ENCODE data around the gene SH3RF3. TPM values are rescaled to one million over a fixed set of nuclear protein-coding genes. Genes with fewer than 3 reads are reported as not detected.

Gene SH3RF3
- polyA plus RNA-seq, 1 of the 3 experiments (the other 2 are of a cell fraction) = 1.9 TPM

GRCh38 chr2:109457794-109458193 lies 328.8 kb downstream of the SH3RF3 start:
- H3K4me2 ChIP-seq = no peak overlapping the region
- 78% methylated on average over 7 of the region's 7 CpGs for WGBS (ENCODE audit: low lambda C conversion rate)
- no peaks in the 10 kb centered on the region for H4K20me1 ChIP-seq (ENCODE audit: insufficient read depth)
- no peak overlapping the region for H3K27ac ChIP-seq (ENCODE audit: low read depth in 2 of 2, low read length in 1 of 2)
- no peaks in the 10 kb centered on the region for H3K9me3 ChIP-seq
- DNase-seq = no peak
- peaks cover 4 to 9% of the 10 kb centered on the region in 2 experiments for H3K36me3 ChIP-seq (replicated peaks in 1 of 2; ENCODE audit: control insufficient read depth in 1 of 2, insufficient read depth in 2 of 2, low read length in 1 of 2)
- H2AFZ ChIP-seq (ENCODE audit: low read depth) = no peak overlapping the region
- H3K9ac ChIP-seq = no peak overlapping the region
- H3K4me3 ChIP-seq (ENCODE audit: low read depth in 2 of 2, low read length in 1 of 2) = no peak overlapping the region
- no peaks in the 10 kb centered on the region for H3F3A ChIP-seq (replicated peaks; ENCODE audit: insufficient read depth)
- TF ChIP-seq CTCF (IDR thresholded peaks at IDR 0.05) = peak; percentile 12; the same call in 1 of the 2 replicates
- TF ChIP-seq SIN3A (IDR thresholded peaks at IDR 0.05; ENCODE audit: borderline replicate concordance, low read depth, low read length) = no peak
- TF ChIP-seq FOXJ3 (CRISPR knock-in tag; IDR thresholded peaks at IDR 0.05) = no peak
- no peak for TF ChIP-seq SMC3 (IDR thresholded peaks at IDR 0.05; ENCODE audit: low read depth, low read length)
- TF ChIP-seq JUND (IDR thresholded peaks at IDR 0.05) = no peak
- TF ChIP-seq CHD2 (IDR thresholded peaks at IDR 0.05; ENCODE audit: low read length, partially characterized antibody) = no peak
- H3K79me2 ChIP-seq (ENCODE audit: insufficient read depth) = no peaks in the 10 kb centered on the region
- peaks cover 0 to 3% of the 10 kb centered on the region in 2 experiments; a peak in 1 of 4 replicates for H3K4me1 ChIP-seq (ENCODE audit: control insufficient read depth in 1 of 2, insufficient read depth in 2 of 2, low read depth in 1 of 2, low read length in 1 of 2)
- no peaks in the 10 kb centered on the region for H3K9me2 ChIP-seq
- ChIA-PET CTCF (interaction anchor here (0.6 kb wide), 1 partner anchor 22 kb away, joined by 3 read pairs; no protein-coding TSS in a partner anchor), POLR2A (no interaction called here)
- H3K27me3 ChIP-seq (ENCODE audit: insufficient read depth) = no peaks in the 10 kb centered on the region

- H4K20me1 ChIP-seq (ENCODE audit: insufficient read depth) = no peaks in the 10 kb centered on the region
- TF ChIP-seq TCF12 (IDR thresholded peaks at IDR 0.05) (no peak), EP300 (IDR thresholded peaks at IDR 0.05; ENCODE audit: borderline replicate concordance in 1 of 2, low read depth in 1 of 2, low read length in 1 of 2) (no peak), TEAD4 (IDR thresholded peaks at IDR 0.05; ENCODE audit: borderline replicate concordance, insufficient read depth) (no peak)
- H3K79me2 ChIP-seq (ENCODE audit: insufficient read depth) = no peaks in the 10 kb centered on the region
- no peaks in the 10 kb centered on the region for H3K9me2 ChIP-seq
- DNase-seq = no peak
- peaks cover 4 to 10% of the 10 kb centered on the region in 2 experiments for H3K36me3 ChIP-seq (replicated peaks in 1 of 2; ENCODE audit: control insufficient read depth in 1 of 2, insufficient read depth in 2 of 2, low read length in 1 of 2)
- no peaks in the 10 kb centered on the region for H3K9me3 ChIP-seq
- H3K9ac ChIP-seq = no peak overlapping the region
- POLR2A ChIA-PET = no interaction called here
- no CpG with 5 or more reads among the region's 1 CpG for WGBS (ENCODE audit: low lambda C conversion rate)
- no peak overlapping the region for H3K4me2 ChIP-seq
- H3K4me1 ChIP-seq (ENCODE audit: control insufficient read depth in 1 of 2, insufficient read depth in 2 of 2, low read depth in 1 of 2, low read length in 1 of 2) = peaks cover 0 to 3% of the 10 kb centered on the region in 2 experiments; a peak in 1 of 4 replicates
- no peak overlapping the region for H3K4me3 ChIP-seq (ENCODE audit: low read depth in 2 of 2, low read length in 1 of 2)
- H3F3A ChIP-seq (replicated peaks; ENCODE audit: insufficient read depth) = no peaks in the 10 kb centered on the region
- H3K27ac ChIP-seq (ENCODE audit: low read depth in 2 of 2, low read length in 1 of 2) = no peak overlapping the region; a peak in 1 of 4 replicates
- CTCF ChIA-PET = no interaction called here
- H2AFZ ChIP-seq (ENCODE audit: low read depth) = no peak overlapping the region
- no peaks in the 10 kb centered on the region for H3K27me3 ChIP-seq (ENCODE audit: insufficient read depth)
Observed at GRCh38 chr2:109458512-109458911, 329.5 kb downstream of the SH3RF3 start.

DNA sequence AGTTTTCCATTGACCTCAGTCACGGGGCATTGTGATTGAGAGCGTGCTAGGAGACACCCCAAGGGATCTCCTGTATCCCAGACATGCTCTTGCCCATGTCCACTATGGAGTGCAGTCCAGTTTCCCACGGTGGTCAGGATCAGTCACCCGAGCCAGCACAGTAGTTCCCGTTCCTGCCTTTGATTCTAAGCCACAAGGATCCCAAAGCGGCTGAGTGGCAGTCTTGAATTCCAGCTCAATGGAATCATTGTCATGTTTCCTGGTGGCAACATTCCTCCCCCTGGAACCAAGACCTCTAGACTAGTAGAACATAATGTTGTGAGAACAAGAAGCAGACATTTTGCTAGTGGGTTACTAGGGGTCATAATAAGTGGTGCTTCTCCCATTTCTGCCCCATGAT lies 330.5 kb downstream of the SH3RF3 start:
- Histone ChIP-seq H3K4me2 (no peak overlapping the region), H3K4me1 (ENCODE audit: control insufficient read depth in 1 of 2, insufficient read depth in 2 of 2, low read depth in 1 of 2, low read length in 1 of 2) (peaks cover 0 to 3% of the 10 kb centered on the region in 2 experiments; a peak in 1 of 4 replicates), H3K36me3 (replicated peaks in 1 of 2; ENCODE audit: control insufficient read depth in 1 of 2, insufficient read depth in 2 of 2, low read length in 1 of 2) (peaks cover 4 to 10% of the 10 kb centered on the region in 2 experiments), H3K4me3 (ENCODE audit: low read depth in 2 of 2, low read length in 1 of 2) (no peak overlapping the region), H3K27ac (ENCODE audit: low read depth in 2 of 2, low read length in 1 of 2) (no peak overlapping the region), H3F3A (replicated peaks; ENCODE audit: insufficient read depth) (no peaks in the 10 kb centered on the region), H3K9me3 (no peaks in the 10 kb centered on the region), H3K9me2 (no peaks in the 10 kb centered on the region), H2AFZ (ENCODE audit: low read depth) (no peak overlapping the region), H3K27me3 (ENCODE audit: insufficient read depth) (no peaks in the 10 kb centered on the region), H4K20me1 (ENCODE audit: insufficient read depth) (no peaks in the 10 kb centered on the region), H3K79me2 (ENCODE audit: insufficient read depth) (no peaks in the 10 kb centered on the region), H3K9ac (no peak overlapping the region)
- no peak for DNase-seq
- ChIA-PET POLR2A (no interaction called here), CTCF (interaction anchor here (1.0 kb wide), 1 partner anchor 332 kb away, joined by 4 read pairs; no protein-coding TSS in a partner anchor)
- 81% methylated on average over 3 of the region's 6 CpGs for WGBS (ENCODE audit: low lambda C conversion rate)
- TF ChIP-seq TEAD4 (IDR thresholded peaks at IDR 0.05; ENCODE audit: borderline replicate concordance, insufficient read depth) (no peak), MXI1 (IDR thresholded peaks at IDR 0.05; ENCODE audit: low read depth, low read length) (no peak), FOXM1 (IDR thresholded peaks at IDR 0.05; ENCODE audit: low read depth) (no peak), EZH2phosphoT487 (IDR thresholded peaks at IDR 0.05; ENCODE audit: borderline replicate concordance, low read depth) (no peak), YY1 (IDR thresholded peaks at IDR 0.05; ENCODE audit: low read depth) (no peak), RCOR1 (IDR thresholded peaks at IDR 0.05; ENCODE audit: low read length) (no peak)
- TF ChIP-seq, protein P1, sequence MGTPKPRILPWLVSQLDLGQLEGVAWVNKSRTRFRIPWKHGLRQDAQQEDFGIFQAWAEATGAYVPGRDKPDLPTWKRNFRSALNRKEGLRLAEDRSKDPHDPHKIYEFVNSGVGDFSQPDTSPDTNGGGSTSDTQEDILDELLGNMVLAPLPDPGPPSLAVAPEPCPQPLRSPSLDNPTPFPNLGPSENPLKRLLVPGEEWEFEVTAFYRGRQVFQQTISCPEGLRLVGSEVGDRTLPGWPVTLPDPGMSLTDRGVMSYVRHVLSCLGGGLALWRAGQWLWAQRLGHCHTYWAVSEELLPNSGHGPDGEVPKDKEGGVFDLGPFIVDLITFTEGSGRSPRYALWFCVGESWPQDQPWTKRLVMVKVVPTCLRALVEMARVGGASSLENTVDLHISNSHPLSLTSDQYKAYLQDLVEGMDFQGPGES (IDR thresholded peaks at IDR 0.05; ENCODE audit: low read depth, low read length) = no peak
- TF ChIP-seq, protein P2, sequence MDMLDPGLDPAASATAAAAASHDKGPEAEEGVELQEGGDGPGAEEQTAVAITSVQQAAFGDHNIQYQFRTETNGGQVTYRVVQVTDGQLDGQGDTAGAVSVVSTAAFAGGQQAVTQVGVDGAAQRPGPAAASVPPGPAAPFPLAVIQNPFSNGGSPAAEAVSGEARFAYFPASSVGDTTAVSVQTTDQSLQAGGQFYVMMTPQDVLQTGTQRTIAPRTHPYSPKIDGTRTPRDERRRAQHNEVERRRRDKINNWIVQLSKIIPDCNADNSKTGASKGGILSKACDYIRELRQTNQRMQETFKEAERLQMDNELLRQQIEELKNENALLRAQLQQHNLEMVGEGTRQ (IDR thresholded peaks at IDR 0.05; ENCODE audit: borderline replicate concordance, low read depth, low read length) = no peak

All from SK-N-SH (cell line).